CD4-positive, alpha-beta T cell treated with Interleukin-1 beta for 1 hour (primary cell): ENCODE data around the gene OR6X1.

ENCODE experiments used
- DNase-seq, 2 donors: peaks; one replicate each; pipeline ENCODE4 v3.0.0-alpha.2; 2020 to 2022

The OR6X1 gene, protein sequence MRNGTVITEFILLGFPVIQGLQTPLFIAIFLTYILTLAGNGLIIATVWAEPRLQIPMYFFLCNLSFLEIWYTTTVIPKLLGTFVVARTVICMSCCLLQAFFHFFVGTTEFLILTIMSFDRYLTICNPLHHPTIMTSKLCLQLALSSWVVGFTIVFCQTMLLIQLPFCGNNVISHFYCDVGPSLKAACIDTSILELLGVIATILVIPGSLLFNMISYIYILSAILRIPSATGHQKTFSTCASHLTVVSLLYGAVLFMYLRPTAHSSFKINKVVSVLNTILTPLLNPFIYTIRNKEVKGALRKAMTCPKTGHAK

DNA sequence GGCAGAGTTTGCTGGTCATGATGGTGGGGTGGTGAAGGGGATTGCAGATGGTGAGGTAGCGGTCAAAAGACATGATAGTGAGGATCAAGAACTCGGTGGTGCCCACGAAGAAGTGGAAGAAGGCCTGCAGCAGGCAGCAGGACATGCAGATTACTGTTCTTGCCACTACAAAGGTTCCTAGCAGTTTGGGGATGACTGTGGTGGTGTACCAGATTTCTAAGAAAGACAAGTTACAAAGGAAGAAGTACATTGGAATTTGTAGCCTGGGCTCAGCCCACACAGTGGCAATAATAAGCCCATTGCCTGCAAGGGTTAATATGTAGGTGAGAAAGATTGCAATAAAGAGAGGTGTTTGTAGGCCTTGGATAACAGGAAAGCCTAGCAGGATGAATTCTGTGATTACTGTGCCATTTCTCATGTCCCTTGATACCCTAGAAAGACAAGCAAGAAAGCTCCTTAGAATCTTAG is at the start of gene OR6X1:
TSS of gene OR6X1 (minus strand) at position 418 of the 468 bp plus-strand sequence. CDS start at position 418, 0 bp downstream.
- no peak for DNase-seq

- no peak for DNase-seq
These were observed 47.4 kb upstream of the OR6X1 start for GRCh38 chr11:123801765-123802164.

- DNase-seq: no peak
These were observed 45.7 kb upstream of the OR6X1 start for GRCh38 chr11:123800036-123800435.

DNA sequence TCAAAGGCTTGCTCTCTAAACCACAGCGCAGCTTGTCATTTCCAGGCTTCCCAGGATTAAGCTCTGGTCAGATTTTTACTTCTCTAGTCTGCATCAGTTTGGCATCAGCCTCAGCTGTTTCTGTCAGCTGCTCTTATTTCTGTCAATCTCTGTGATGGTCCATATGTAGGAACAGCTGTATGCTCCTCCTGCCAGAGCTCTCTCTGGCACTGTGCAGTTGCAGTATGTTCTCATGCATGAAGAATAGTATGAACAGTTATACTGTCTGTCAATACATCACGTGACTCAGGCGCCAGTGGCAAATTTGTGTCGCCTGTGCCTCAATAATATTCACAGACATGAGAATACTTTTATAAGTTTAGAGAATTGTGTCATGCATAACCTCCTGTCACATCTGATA is 45.1 kb upstream of the OR6X1 start:
- DNase-seq: no peak

DNA sequence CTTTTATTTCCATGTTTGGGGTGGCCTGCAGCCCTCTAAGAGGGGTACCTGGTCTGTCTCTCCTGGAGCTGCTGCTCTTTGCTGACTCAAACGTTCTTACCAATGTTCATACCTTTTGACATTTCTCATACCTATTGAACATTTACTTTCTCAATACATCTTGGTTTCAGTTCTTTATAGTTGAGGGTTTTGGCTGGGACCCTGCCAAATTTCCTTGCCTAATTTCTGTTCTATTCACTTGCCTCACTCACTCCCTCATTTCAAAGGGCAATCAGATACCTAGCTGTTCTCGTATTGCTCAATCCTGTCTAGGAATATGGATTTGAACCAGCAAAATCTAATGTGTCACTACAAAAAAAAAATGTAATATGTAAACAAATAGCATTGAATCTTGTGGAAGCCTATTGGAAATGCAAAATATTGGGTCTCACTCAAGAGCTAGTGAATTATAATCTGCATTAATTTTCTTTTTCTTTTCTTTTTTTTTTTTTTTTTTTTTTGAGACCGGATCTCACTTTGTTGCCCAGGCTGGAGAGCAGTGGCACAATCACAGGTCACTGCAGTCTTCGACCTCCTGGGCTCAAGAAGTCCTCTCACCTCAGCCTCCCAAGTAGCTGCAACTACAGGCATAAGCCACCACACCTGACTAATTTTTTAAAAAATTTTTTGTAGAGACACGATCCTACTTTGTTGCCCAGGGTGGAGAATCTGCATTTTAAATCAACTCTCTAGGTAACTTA is 44.4 kb upstream of the OR6X1 start:
- no peak for DNase-seq

- no peak for DNase-seq
These were observed 43.8 kb upstream of the OR6X1 start for GRCh38 chr11:123798079-123798478.

GRCh38 chr11:123797541-123797940 is 43.2 kb upstream of the OR6X1 start:
- DNase-seq: no peak

DNA sequence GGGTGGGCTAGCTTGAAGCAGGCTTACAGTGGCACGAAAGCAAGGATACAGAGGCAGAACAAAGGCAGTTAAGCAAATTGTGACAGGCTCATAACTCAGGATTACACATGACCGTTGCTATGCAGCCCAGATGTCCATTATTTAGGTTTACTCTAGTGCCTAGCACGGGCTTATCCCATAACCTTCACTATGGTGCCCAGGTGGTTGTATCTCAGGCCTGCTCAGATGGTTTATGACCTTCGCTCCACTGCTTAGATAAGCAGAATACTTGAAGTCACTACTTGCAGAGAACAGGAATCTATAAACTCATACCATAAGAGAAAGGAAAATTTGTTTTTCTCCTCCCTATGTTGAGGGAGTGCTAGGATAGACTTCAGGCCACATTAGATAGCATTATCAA is 42.8 kb upstream of the OR6X1 start:
- DNase-seq: no peak

DNA sequence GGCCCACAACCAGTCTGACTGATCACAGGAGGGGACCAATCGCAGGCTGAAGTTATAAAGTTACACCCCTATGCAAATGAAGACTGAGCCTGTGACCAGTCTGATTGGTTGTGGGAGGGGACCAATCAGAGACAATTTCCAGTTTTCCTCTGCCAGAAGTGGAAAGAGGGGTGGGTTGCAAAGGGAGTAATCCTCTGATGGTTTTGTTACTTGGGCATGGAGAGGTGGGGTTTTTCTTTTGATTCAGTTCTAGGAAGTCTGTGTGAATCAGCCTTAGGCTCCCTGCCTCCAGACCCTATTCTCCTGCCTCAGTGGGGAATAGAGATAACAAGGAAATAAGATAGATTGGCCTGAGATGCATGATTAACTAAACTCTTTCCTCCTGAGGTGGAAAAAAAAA is 41.9 kb upstream of the OR6X1 start:
- no peak for DNase-seq

DNA sequence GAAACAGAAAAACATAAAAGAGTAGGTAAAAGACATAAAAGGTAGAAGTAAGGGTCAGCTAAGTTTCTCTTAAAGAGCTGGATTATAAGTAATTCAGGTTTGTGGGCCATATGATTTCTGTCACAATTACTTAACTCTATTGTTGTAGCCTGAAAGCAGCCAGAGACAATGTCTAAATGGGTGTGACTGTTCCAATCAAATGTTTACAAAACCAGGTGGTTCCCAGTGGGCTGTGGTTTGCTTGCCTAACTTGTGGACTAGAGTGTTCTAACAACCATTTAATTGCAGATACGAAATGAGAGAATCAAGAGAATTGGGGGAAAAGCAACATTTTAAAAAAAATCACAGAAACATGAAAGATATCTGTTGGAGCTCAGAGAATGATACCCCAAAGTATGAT is 29.2 kb upstream of the OR6X1 start:
- no peak for DNase-seq

DNA sequence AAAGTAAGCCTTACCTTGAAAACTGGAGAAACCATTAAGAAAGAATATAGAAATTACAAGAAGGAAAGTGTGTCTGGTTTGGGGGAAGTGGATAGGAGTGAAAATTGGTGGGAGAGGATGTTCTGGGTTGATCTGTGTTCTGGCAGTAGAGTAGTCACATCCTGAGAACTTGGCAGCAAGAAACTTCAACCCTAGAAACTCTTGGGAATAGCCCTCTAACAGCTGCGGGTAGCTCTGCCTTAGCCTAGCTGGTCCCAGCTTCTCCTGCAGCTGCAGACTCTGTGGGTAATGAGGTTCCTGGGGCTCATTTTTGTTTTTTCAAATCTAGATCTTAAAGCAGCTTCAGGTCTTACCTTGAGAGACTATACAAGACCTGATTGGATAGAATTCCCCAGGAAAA is 24.2 kb upstream of the OR6X1 start:
- DNase-seq: no peak

- DNase-seq: no peak
These were observed 21.6 kb upstream of the OR6X1 start for GRCh38 chr11:123775715-123776549.

DNA sequence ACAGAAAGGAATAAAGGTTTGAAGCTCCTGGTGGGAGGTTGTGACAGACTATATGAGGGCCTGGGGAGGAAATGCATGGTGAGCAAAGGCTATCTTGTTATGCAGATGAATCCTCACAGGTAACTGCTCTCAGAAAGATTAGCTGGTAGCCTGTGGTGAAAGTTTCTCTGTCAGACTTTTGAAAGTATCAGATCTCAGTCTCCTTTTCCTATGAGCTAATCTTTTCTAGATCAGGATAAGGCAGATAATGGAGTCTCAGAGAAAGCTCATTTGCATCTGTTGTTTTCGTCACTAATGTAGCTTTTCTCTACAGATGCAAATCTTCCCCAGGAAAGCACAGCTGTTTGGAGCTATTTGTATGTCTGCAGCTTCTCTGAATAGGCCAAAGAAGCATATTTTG is 21.0 kb upstream of the OR6X1 start:
- no peak for DNase-seq

DNA sequence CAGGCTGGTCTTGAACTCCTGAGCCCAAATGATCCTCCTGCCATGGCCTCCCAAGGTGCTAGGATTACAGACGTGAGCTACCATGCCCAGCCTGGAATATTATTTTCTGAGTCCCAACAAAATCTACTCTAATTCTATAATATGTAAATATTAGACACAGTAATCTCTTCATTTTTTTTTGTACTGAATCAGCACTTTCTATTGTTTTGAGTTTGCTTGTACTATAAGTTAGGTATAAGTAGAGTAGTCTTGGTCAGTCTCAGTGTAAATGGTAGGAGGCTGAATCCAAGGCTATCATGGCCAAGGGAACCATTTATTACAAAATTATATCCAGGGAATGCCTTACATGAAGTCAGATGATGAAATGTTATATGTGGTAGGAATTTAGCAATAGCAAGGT is 19.6 kb upstream of the OR6X1 start:
- no peak for DNase-seq

DNA sequence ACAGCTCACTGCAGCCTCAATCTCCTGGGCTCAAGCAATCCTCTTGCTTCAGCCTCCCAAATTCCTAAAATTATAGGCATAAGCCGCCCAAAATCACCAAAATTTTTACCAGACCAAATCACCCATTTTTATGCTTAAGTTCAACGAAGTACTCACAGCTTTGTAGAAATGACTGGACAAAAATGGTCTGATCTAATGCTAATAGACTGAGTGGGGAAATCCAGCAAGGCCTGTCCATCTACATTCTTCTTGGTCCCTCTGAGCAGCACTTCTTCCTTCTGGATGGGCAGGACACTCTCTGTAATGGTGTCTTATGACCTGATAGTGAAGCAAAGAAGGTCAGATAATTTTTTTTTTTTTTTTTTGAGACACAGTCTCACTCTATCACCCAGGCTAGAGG is 18.7 kb upstream of the OR6X1 start:
- no peak for DNase-seq

GRCh38 chr11:123771664-123772063 is 17.3 kb upstream of the OR6X1 start:
- no peak for DNase-seq

- DNase-seq: no peak
These were observed 16.4 kb upstream of the OR6X1 start for GRCh38 chr11:123770712-123771111.

GRCh38 chr11:123765601-123766000 is 11.3 kb upstream of the OR6X1 start:
- no peak for DNase-seq

GRCh38 chr11:123762422-123762821 is 8.1 kb upstream of the OR6X1 start:
- DNase-seq: no peak

DNA sequence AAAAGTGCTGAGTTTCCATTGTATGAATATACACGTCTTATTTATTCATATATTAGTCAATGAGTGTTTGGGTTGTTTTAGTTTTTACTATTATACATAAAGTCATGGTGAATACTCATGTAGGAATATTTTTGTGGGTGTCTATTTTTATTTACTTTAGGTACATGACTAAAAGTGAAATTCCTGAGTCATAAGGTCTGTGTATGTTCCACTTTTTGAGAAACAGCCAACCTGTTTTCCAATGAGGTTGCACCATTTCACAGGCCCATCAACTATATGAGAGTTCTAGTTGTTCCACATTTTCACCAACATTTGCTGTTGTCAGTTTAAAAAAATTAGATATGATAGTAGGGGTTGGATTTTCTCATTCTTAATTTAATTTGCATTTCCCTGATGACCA is 6.6 kb upstream of the OR6X1 start:
- no peak for DNase-seq

- no peak for DNase-seq
These were observed 3.7 kb upstream of the OR6X1 start for GRCh38 chr11:123757976-123758375.

DNA sequence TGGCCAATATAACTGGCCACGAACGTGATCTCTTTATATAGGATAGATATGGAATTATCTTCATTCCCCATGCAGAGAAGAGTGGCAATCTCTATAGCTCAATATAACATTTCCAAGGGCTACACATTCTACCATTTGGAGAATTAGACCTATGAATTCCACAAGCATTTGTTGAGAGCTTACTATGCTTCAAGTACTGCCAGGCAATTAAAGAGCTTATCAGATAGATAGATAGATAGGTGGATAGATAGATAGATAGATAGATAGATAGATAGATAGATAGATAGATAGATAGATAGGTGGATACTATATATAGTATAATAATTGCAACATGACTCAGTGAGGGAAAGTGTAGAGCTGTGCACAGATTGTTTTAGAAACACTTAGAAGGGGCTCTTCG is 1.5 kb upstream of the OR6X1 start:
- no peak for DNase-seq

GRCh38 chr11:123755344-123755743 is 1.0 kb upstream of the OR6X1 start:
- no peak for DNase-seq

- DNase-seq: no peak
These were observed 1.2 kb downstream of the OR6X1 start for GRCh38 chr11:123753110-123753509.
